Measurements from ENCODE around the gene TOLLIP. TPM values are rescaled to one million over a fixed set of nuclear protein-coding genes. Genes with fewer than 3 reads are reported as not detected.
"Not testable (repeated sequence)": the region's sequence is repeated elsewhere in the genome, so short reads cannot be mapped to it uniquely, and the experiment has no call there.

Gene TOLLIP
- total RNA-seq, 4 donors from 2014 or later: 53.0 to 106 (median 63.6) TPM

GRCh38 chr11:1342946-1343345, 33.5 kb upstream of the TOLLIP start:
- WGBS, 2 donors: 70 to 84% methylated on average over 6 to 10 of the region's 10 CpGs
- no peaks in the 10 kb centered on the region for H3K9me3 ChIP-seq
- DNase-seq: no peak
- H3K4me3 ChIP-seq: no peak overlapping the region
- H3K36me3 ChIP-seq: no peaks in the 10 kb centered on the region
- TF ChIP-seq POLR2A (IDR thresholded peaks at IDR 0.05): no peak
- no peak for TF ChIP-seq CTCF (IDR thresholded peaks at IDR 0.05)
- intact Hi-C loops (cut with DNase I): no loop called here
- no peaks in the 10 kb centered on the region for H3K27me3 ChIP-seq
- no peak overlapping the region for H3K27ac ChIP-seq
- peaks cover 0 to 3% (median 0%) of the 10 kb centered on the region in 3 donors for H3K4me1 ChIP-seq

- no peaks in the 10 kb centered on the region for H3K9me3 ChIP-seq
- no peaks in the 10 kb centered on the region for H3K27me3 ChIP-seq
- H3K27ac ChIP-seq: no peak overlapping the region
- no peak overlapping the region for H3K4me3 ChIP-seq
- 12 to 30% methylated on average over 9 to 10 of the region's 17 CpGs for WGBS, 2 donors
- DNase-seq: no peak
- TF ChIP-seq CTCF (IDR thresholded peaks at IDR 0.05) (no peak), POLR2A (IDR thresholded peaks at IDR 0.05) (no peak)
- intact Hi-C loops (cut with DNase I): no loop called here
- peaks cover 0 to 9% (median 0%) of the 10 kb centered on the region in 3 donors for H3K4me1 ChIP-seq
- H3K36me3 ChIP-seq: no peaks in the 10 kb centered on the region
Observed at GRCh38 chr11:1341928-1342524, 32.6 kb upstream of the TOLLIP start.

GRCh38 chr11:1341226-1341625, 31.8 kb upstream of the TOLLIP start:
- H3K9me3 ChIP-seq; H3K36me3 ChIP-seq; H3K27ac ChIP-seq; DNase-seq; intact Hi-C loops (cut with DNase I); H3K27me3 ChIP-seq; H3K4me3 ChIP-seq: not testable (repeated sequence)
- peaks cover 2 to 15% (median 2%) of the 10 kb centered on the region in 3 donors for H3K4me1 ChIP-seq
- 67 to 68% methylated on average over 2 to 5 of the region's 10 CpGs for WGBS, 2 donors

GRCh38 chr11:1340111-1340510, 30.7 kb upstream of the TOLLIP start:
- intact Hi-C loops (cut with DNase I): no loop called here
- H3K27me3 ChIP-seq: no peaks in the 10 kb centered on the region
- H3K4me1 ChIP-seq: peaks cover 13 to 26% (median 13%) of the 10 kb centered on the region in 3 donors
- no peaks in the 10 kb centered on the region for H3K9me3 ChIP-seq
- H3K27ac ChIP-seq: no peak overlapping the region
- 68 to 86% methylated on average over 9 of the region's 12 CpGs for WGBS, 2 donors
- no peak overlapping the region for H3K4me3 ChIP-seq
- DNase-seq: no peak
- TF ChIP-seq CTCF (IDR thresholded peaks at IDR 0.05) (no peak), POLR2A (IDR thresholded peaks at IDR 0.05) (no peak)
- no peaks in the 10 kb centered on the region for H3K36me3 ChIP-seq

- Histone ChIP-seq H3K4me3 (no peak overlapping the region), H3K27ac (no peak overlapping the region), H3K36me3 (no peaks in the 10 kb centered on the region), H3K9me3 (no peaks in the 10 kb centered on the region), H3K4me1 (peaks cover 13 to 29% (median 13%) of the 10 kb centered on the region in 3 donors), H3K27me3 (no peaks in the 10 kb centered on the region)
- no peak for DNase-seq
- WGBS, 2 donors: 62 to 67% methylated on average over 14 to 15 of the region's 15 CpGs
- intact Hi-C loops (cut with DNase I): no loop called here
- TF ChIP-seq CTCF (IDR thresholded peaks at IDR 0.05) (no peak), POLR2A (IDR thresholded peaks at IDR 0.05) (no peak)
Observed at GRCh38 chr11:1339066-1339675, 29.7 kb upstream of the TOLLIP start.

Data from esophagus squamous epithelium (tissue), 5 donors.